Gastroesophageal sphincter (tissue), 4 donors: ENCODE data around the gene MMD2. TPM values are rescaled to one million over a fixed set of nuclear protein-coding genes. Genes with fewer than 3 reads are reported as not detected.
A peak's percentile ranks its signal among the peaks of the same experiment; 100 is the strongest.

Source experiments
- ATAC-seq: fragments of 150-250 bp; one replicate; pipeline ENCODE4 v1.9.1; 2016; ENCODE audit warnings: mild to moderate bottlenecking, moderate library complexity
- H3K27ac ChIP-seq, 4 donors: fragments of 200-600 bp; sonication (generic) in 3 of 4; 1 replicate in 3 of 4; 2 replicates in 1 of 4; pipeline ENCODE4 v1.5.1; 2016 to 2019
- H3K27me3 ChIP-seq: fragments of 200-600 bp; sonication (generic); one replicate; pipeline ENCODE4 v1.5.1; 2019
- H3K36me3 ChIP-seq, 2 donors: fragments of 200-600 bp; sonication (generic); one replicate each; pipeline ENCODE4 v1.5.1; 2019; ENCODE audit warnings: control low read depth in 1 of 2
- H3K4me1 ChIP-seq, 3 donors: fragments of 200-600 bp; sonication (generic); 1 replicate in 2 of 3; 2 replicates in 1 of 3; pipeline ENCODE4 v1.5.1; 2016 to 2019; ENCODE audit warnings: control low read depth in 2 of 3
- H3K4me3 ChIP-seq, 2 donors: fragments of 200-600 bp; sonication (generic); one replicate each; pipeline ENCODE4 v1.5.1; 2019; ENCODE audit warnings: mild to moderate bottlenecking in 1 of 2, moderate library complexity in 1 of 2
- H3K9me3 ChIP-seq, 3 donors: fragments of 200-600 bp; sonication (generic); one replicate each; pipeline ENCODE4 v1.5.1; 2017 to 2019; ENCODE audit warnings: control low read depth in 2 of 3
- EP300 ChIP-seq: sonication (generic); formaldehyde crosslinking; IDR thresholded peaks from one replicate; pipeline ENCODE4 v1.6.1; 2017; ENCODE audit warnings: antibody characterized with exemption, mild to moderate bottlenecking
- POLR2A ChIP-seq, 2 donors: fragments of 450-650 bp; IDR thresholded peaks; one replicate each; pipeline ENCODE4 v1.6.1; 2017; ENCODE audit warnings: antibody characterized with exemption in 2 of 2, mild to moderate bottlenecking in 2 of 2, moderate library complexity in 1 of 2
- POLR2AphosphoS5 ChIP-seq: sonication (generic); formaldehyde crosslinking; IDR thresholded peaks from one replicate; pipeline ENCODE4 v1.6.1; 2017; ENCODE audit warnings: antibody characterized with exemption
- WGBS, 2 donors: methylation state at CpG; one replicate each; pipeline ENCODE4 v1.1.5; 2018; ENCODE audit warnings: low coverage in 1 of 2; 5-methylcytosine and 5-hydroxymethylcytosine counted together
- total RNA-seq, 4 donors: library from RNA; depleted of rRNA; stranded (reverse); fragments of >200 nt; gene quantifications; one replicate each; pipeline ENCODE4 v1.1.0, GENCODE V29; 2016
- TF ChIP-seq, protein P1 (sequence below), 4 experiments: fragments of 200-600 bp in 2 of 4; fragments of 450-650 bp in 2 of 4; sonication (generic) in 1 of 4; IDR thresholded peaks; one replicate each; pipeline ENCODE4 v1.5.1; 2017 to 2019; ENCODE audit warnings: antibody characterized with exemption in 4 of 4, mild to moderate bottlenecking in 2 of 4, moderate library complexity in 2 of 4

Gene MMD2
- total RNA-seq, 4 donors from 2014 or later = 1.1 TPM; not detected in 3

GRCh38 chr7:4931943-4932342 lies 27.0 kb downstream of the MMD2 start:
- Histone ChIP-seq H3K4me3 (no peak overlapping the region), H3K36me3 (no peaks in the 10 kb centered on the region), H3K27ac (peak overlapping the region in 1 of 4 donors; percentile 11), H3K4me1 (no peaks in the 10 kb centered on the region), H3K9me3 (no peaks in the 10 kb centered on the region), H3K27me3 (peaks cover 46% of the 10 kb centered on the region)
- WGBS, 2 donors = 23 to 53% methylated on average over 5 to 7 of the region's 12 CpGs
- TF ChIP-seq, protein P1, sequence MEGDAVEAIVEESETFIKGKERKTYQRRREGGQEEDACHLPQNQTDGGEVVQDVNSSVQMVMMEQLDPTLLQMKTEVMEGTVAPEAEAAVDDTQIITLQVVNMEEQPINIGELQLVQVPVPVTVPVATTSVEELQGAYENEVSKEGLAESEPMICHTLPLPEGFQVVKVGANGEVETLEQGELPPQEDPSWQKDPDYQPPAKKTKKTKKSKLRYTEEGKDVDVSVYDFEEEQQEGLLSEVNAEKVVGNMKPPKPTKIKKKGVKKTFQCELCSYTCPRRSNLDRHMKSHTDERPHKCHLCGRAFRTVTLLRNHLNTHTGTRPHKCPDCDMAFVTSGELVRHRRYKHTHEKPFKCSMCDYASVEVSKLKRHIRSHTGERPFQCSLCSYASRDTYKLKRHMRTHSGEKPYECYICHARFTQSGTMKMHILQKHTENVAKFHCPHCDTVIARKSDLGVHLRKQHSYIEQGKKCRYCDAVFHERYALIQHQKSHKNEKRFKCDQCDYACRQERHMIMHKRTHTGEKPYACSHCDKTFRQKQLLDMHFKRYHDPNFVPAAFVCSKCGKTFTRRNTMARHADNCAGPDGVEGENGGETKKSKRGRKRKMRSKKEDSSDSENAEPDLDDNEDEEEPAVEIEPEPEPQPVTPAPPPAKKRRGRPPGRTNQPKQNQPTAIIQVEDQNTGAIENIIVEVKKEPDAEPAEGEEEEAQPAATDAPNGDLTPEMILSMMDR (IDR thresholded peaks at IDR 0.05) = no peak
- TF ChIP-seq POLR2A (IDR thresholded peaks at IDR 0.05) = no peak
- TF ChIP-seq EP300 = no peak
- TF ChIP-seq POLR2AphosphoS5 = no peak
- ATAC-seq = no peak

DNA sequence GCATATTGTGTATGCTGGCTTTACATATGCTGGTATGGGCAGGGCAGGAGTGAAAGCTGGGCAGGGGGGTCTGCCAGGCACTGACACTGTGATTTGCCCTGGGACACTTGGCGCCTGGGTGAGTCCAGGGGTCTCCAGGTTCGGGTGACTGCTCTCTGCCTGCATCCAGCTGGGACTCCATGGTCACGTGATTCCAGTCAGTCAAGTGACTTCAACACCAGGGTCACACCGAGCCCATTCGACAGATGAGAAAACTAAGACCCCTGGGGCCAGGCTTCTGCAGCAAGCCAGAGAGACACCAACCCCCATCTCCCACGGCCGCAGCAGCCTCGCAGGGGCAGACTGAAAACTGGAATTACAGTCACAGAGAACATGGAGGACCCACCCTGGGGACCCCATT lies 30.0 kb downstream of the MMD2 start:
- ATAC-seq = no peak
- WGBS, 2 donors = 80% methylated on average over 1 of the region's 8 CpGs; no CpG with 5 or more reads in 1 of the 2 donors
- Histone ChIP-seq H3K27me3 (peaks cover 38% of the 10 kb centered on the region), H3K4me1 (no peaks in the 10 kb centered on the region), H3K9me3 (no peaks in the 10 kb centered on the region), H3K4me3 (no peak overlapping the region), H3K36me3 (no peaks in the 10 kb centered on the region), H3K27ac (no peak overlapping the region)
- TF ChIP-seq POLR2A (IDR thresholded peaks at IDR 0.05) (no peak), POLR2AphosphoS5 (no peak), EP300 (no peak)
- TF ChIP-seq, protein P1 (IDR thresholded peaks at IDR 0.05) = no peak

DNA sequence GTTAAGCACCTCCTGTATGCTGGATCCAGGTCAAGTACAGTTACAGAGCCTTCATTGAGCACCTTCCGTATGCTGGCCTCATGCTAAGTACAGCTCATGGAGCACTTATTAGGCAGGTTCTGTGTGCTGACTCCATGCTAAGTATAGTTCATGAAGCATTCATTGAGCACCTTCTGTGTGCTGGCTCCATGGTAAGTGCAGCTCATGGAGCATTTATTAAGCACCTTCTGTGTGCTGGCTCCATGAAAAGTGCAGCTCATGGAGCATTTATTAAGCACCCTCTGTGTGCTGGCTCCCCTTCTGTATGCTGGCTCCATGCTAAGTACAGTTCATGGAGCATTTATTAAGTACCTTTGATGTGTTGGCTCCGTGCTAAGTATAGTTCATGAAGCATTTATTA lies 30.5 kb downstream of the MMD2 start:
- WGBS, 2 donors = 60 to 71% methylated on average over 1 of the region's 2 CpGs
- H3K4me1 ChIP-seq = no peaks in the 10 kb centered on the region
- H3K27me3 ChIP-seq = peaks cover 41% of the 10 kb centered on the region
- TF ChIP-seq POLR2A (IDR thresholded peaks at IDR 0.05) = no peak
- TF ChIP-seq, protein P1 (IDR thresholded peaks at IDR 0.05) = no peak
- H3K9me3 ChIP-seq = no peaks in the 10 kb centered on the region
- H3K36me3 ChIP-seq = no peaks in the 10 kb centered on the region
- ATAC-seq = no peak
- H3K27ac ChIP-seq = no peak overlapping the region
- H3K4me3 ChIP-seq = no peak overlapping the region

GRCh38 chr7:4919969-4920766 lies 38.8 kb downstream of the MMD2 start:
- no peak for ATAC-seq
- Histone ChIP-seq H3K4me3 (no peak overlapping the region), H3K27ac (no peak overlapping the region), H3K9me3 (peaks cover 0 to 12% (median 0%) of the 10 kb centered on the region in 3 donors), H3K4me1 (no peaks in the 10 kb centered on the region), H3K27me3 (peaks cover 34% of the 10 kb centered on the region), H3K36me3 (no peaks in the 10 kb centered on the region)
- 80 to 84% methylated on average over 3 to 7 of the region's 19 CpGs for WGBS, 2 donors
- TF ChIP-seq POLR2AphosphoS5 (no peak), POLR2A (IDR thresholded peaks at IDR 0.05) (no peak), EP300 (no peak)
- TF ChIP-seq, protein P1 (IDR thresholded peaks at IDR 0.05) = no peak

DNA sequence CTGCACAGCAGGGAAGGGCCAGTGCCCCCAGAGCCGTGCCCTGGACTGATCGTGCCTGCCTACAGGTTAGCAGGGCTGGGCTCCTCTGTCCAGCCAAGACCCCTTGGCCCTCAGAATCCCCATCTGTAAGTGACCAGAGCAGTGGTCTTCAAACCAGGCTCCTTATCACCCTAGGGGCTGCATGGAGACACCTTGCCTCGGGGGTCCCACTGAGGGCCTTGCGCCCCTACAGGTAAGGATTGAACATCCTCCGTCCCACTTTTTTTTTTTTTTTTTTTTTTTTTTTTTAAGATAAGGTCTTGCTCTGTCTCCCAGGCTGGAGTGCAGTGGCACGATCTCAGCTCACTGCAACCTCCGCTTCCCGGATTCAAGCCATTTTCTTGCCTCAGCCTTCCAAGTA lies 42.9 kb downstream of the MMD2 start:
- ATAC-seq = no peak
- 40 to 57% methylated on average over 1 to 4 of the region's 8 CpGs for WGBS, 2 donors
- no peaks in the 10 kb centered on the region for H3K4me1 ChIP-seq
- no peak overlapping the region for H3K27ac ChIP-seq
- peaks cover 22% of the 10 kb centered on the region for H3K27me3 ChIP-seq
- peaks cover 0 to 12% (median 0%) of the 10 kb centered on the region in 3 donors for H3K9me3 ChIP-seq
- TF ChIP-seq POLR2A (IDR thresholded peaks at IDR 0.05) (no peak), POLR2AphosphoS5 (no peak), EP300 (no peak)
- TF ChIP-seq, protein P1 (IDR thresholded peaks at IDR 0.05) = no peak
- no peaks in the 10 kb centered on the region for H3K36me3 ChIP-seq
- H3K4me3 ChIP-seq = no peak overlapping the region
